Stomach (tissue), 9 donors: ENCODE data around the gene GNG2. TPM values are rescaled to one million over a fixed set of nuclear protein-coding genes. Genes with fewer than 3 reads are reported as not detected.
A peak's percentile ranks its signal among the peaks of the same experiment; 100 is the strongest.

ENCODE experiments used
- DNase-seq, 2 donors: peaks; one replicate each; pipeline versions ENCODE4 v3.0.0 to v3.0.0-alpha.2; 2013 to 2019
- H3K27ac ChIP-seq, 5 donors: fragments of 200-600 bp in 4 of 5; sonication (generic) in 4 of 5; one replicate each; pipeline ENCODE4 v1.5.1; 2013 to 2019; ENCODE audit warnings: mild to moderate bottlenecking in 1 of 5, moderate library complexity in 1 of 5
- H3K27me3 ChIP-seq, 3 donors: fragments of 200-600 bp; sonication (generic); one replicate each; pipeline ENCODE4 v1.5.1; 2017 to 2019; ENCODE audit warnings: mixed run types in 1 of 3
- H3K36me3 ChIP-seq, 4 donors: fragments of 200-600 bp; sonication (generic); 1 replicate in 3 of 4; 2 replicates in 1 of 4; pipeline ENCODE4 v1.5.1; 2016 to 2019
- H3K4me1 ChIP-seq, 4 donors: fragments of 200-600 bp; sonication (generic); one replicate each; pipeline ENCODE4 v1.5.1; 2016 to 2019
- H3K4me3 ChIP-seq, 4 donors: fragments of 200-600 bp; sonication (generic) in 3 of 4; one replicate each; pipeline ENCODE4 v1.5.1; 2016 to 2019; ENCODE audit warnings: mild to moderate bottlenecking in 1 of 4
- H3K9me3 ChIP-seq, 4 donors: fragments of 200-600 bp; sonication (generic); one replicate each; pipeline ENCODE4 v1.5.1; 2016 to 2019
- CTCF ChIP-seq, 7 experiments: fragments of 450-650 bp in 4 of 7; fragments of 200-600 bp in 3 of 7; sonication (generic) in 3 of 7; IDR thresholded peaks; one replicate each; pipeline ENCODE4 v1.5.1; 2016 to 2019; ENCODE audit warnings: antibody characterized with exemption in 7 of 7, control low read depth in 2 of 7, mild to moderate bottlenecking in 1 of 7
- EP300 ChIP-seq: sonication (generic); formaldehyde crosslinking; IDR thresholded peaks from one replicate; pipeline ENCODE4 v1.6.1; 2017; ENCODE audit warnings: antibody characterized with exemption
- POLR2A ChIP-seq, 4 donors: fragments of 450-650 bp; IDR thresholded peaks; one replicate each; pipeline ENCODE4 v1.6.1; 2016; ENCODE audit warnings: antibody characterized with exemption in 4 of 4, control low read depth in 2 of 4, mild to moderate bottlenecking in 1 of 4, moderate library complexity in 1 of 4
- POLR2AphosphoS5 ChIP-seq, 3 donors: sonication (generic); formaldehyde crosslinking; IDR thresholded peaks; one replicate each; pipeline ENCODE4 v1.6.1; 2016; ENCODE audit warnings: antibody characterized with exemption in 3 of 3
- WGBS, 5 donors: extraction: QIAGEN DNeasy Blood & Tissue Kit in 3 of 5; methylation state at CpG; one replicate each; pipeline versions ENCODE4 v1.1.5 to v1.1.7; 2013 to 2018; 5-methylcytosine and 5-hydroxymethylcytosine counted together
- intact Hi-C: fragments of 100-400 bp; cut with DNase I; formaldehyde crosslinking; loops from one replicate; pipeline ENCODE4 v1.15.1; 2023; ENCODE audit warnings: low total_unique reads
- polyA plus RNA-seq, 3 donors: library from polyadenylated mRNA; stranded (reverse); fragments of 200-250 nt; gene quantifications; one replicate each; pipeline ENCODE4 v1.2.3, GENCODE V29; 2013
- total RNA-seq, 5 donors: library from RNA; depleted of rRNA; stranded (reverse); fragments of >200 nt; gene quantifications; one replicate each; pipeline versions ENCODE4 v1.1.0 to v1.2.3, GENCODE V29; 2014 to 2016
- donor health status: healthy with polysubstance abuse.
- donor health status: Bipolar disorder and iron deficiency.
- donor health status: healthy.

Gene GNG2
- total and polyA plus RNA-seq, 8 donors, result 0.58 to 23.3 (median 9.2) TPM

DNA sequence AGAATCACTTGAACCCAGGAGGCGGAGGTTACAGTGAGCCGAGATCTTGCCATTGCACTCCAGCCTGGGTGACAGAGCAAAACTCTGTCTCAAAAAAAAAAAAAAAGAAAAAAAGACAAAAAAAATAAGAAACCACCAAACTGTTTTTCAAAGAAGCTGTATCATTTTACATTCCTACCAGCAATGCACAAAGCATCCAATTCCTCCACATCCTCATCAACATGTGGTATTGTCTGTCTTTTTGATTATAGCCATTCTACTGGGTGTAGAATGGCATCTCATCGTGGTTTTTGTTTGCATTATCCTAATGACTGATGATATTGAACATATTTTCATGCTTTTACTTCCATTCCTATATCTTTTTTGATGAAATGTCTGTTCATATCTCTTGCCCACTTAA lies 36.2 kb upstream of the GNG2 start:
- no peak overlapping the region for H3K4me3 ChIP-seq
- no peaks in the 10 kb centered on the region for H3K36me3 ChIP-seq
- DNase-seq, result no peak
- TF ChIP-seq POLR2A (IDR thresholded peaks at IDR 0.05), result no peak
- no peak for TF ChIP-seq EP300
- no peak for TF ChIP-seq CTCF (IDR thresholded peaks at IDR 0.05)
- no peak for TF ChIP-seq POLR2AphosphoS5 (IDR thresholded peaks at IDR 0.05)
- H3K9me3 ChIP-seq, result no peaks in the 10 kb centered on the region
- no peak overlapping the region for H3K27ac ChIP-seq
- peaks cover 0 to 12% (median 1%) of the 10 kb centered on the region in 4 donors for H3K4me1 ChIP-seq
- H3K27me3 ChIP-seq, result no peaks in the 10 kb centered on the region
- WGBS, 5 donors, result 82 to 90% (median 87%) methylated on average over 3 of the region's 3 CpGs
- intact Hi-C loops, result no loop called here

GRCh38 chr14:51825926-51826325 lies 34.5 kb upstream of the GNG2 start:
- Histone ChIP-seq H3K36me3 (no peaks in the 10 kb centered on the region), H3K4me3 (no peak overlapping the region), H3K27ac (no peak overlapping the region), H3K4me1 (peaks cover 0 to 12% (median 1%) of the 10 kb centered on the region in 4 donors), H3K27me3 (no peaks in the 10 kb centered on the region), H3K9me3 (no peaks in the 10 kb centered on the region)
- no peak for DNase-seq
- TF ChIP-seq CTCF (IDR thresholded peaks at IDR 0.05) (no peak), POLR2AphosphoS5 (IDR thresholded peaks at IDR 0.05) (no peak), EP300 (no peak)
- WGBS, 5 donors, result 93 to 97% (median 95%) methylated on average over 1 of the region's 1 CpG
- intact Hi-C loops, result no loop called here

DNA sequence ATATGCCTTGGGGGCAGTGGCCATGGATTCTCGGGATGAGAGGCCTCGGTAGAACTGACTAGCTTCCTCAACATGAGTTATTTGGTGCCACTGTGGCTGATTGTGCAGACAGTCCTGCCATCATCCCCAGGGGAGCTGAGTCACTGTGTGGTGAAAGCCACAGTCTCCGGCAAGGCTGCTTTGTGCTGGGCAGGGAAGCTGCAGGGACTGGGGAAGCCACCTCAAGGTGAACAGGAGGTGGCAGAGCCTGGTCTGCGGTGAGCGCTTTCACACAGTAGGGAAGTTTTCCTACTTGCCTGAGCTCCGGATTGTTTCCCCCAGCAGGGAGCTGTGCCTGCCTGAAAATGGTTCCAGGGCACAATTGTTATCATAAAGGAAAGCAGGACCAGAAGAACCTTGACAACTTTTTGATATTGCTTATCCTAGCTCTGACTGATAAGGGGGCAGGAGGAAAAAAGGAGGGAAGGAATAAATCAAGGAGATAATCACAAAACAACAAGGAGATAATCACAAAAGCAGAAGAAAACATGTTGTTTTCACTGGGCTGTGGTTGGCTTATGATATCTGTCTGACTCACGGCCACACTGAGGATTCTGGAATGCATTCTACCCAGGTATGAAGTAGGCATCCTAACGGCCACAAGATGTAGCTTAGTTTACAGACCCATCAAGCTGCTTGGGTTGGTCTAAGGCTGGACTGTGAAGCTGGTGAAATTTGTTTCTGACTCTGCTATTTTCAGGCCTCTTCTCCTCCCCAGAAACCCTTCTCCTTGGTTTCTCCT lies 32.2 kb upstream of the GNG2 start:
- Histone ChIP-seq H3K27ac (no peak overlapping the region), H3K4me3 (no peak overlapping the region), H3K4me1 (peaks cover 0 to 12% (median 1%) of the 10 kb centered on the region in 4 donors), H3K9me3 (peaks cover 0 to 9% (median 6%) of the 10 kb centered on the region in 4 donors), H3K27me3 (no peaks in the 10 kb centered on the region), H3K36me3 (no peaks in the 10 kb centered on the region)
- intact Hi-C loops, result no loop called here
- DNase-seq, result peak; percentile 25 to 34
- WGBS, 5 donors, result 40 to 64% (median 42%) methylated on average over 8 of the region's 8 CpGs
- TF ChIP-seq CTCF (IDR thresholded peaks at IDR 0.05), result no peak
- no peak for TF ChIP-seq EP300
- TF ChIP-seq POLR2AphosphoS5 (IDR thresholded peaks at IDR 0.05), result no peak

DNA sequence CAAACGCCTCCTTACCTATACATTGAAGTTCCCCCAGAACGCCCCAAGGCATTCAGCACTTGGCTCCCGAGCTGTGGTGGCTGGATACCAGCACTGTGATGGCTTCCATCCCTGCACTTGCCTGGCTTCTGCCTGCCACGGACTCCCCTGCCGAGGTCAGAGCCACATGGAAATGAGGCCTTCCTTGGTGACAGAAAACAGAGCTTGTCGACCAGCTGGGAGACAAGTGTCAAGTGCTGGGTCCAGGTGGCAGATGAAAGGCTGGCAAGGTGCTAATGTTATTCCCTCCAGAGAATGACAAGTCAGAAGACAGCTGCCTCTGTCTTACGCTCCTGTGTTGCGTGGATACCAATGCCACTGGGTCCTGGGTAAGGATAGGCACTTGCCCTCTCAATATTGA lies 26.2 kb upstream of the GNG2 start:
- TF ChIP-seq CTCF (IDR thresholded peaks at IDR 0.05) (no peak), POLR2A (IDR thresholded peaks at IDR 0.05) (no peak), EP300 (no peak), POLR2AphosphoS5 (IDR thresholded peaks at IDR 0.05) (no peak)
- no peak overlapping the region for H3K4me3 ChIP-seq
- H3K27me3 ChIP-seq, result no peaks in the 10 kb centered on the region
- WGBS, 5 donors, result 66 to 81% (median 72%) methylated on average over 8 of the region's 8 CpGs
- intact Hi-C loops, result no loop called here
- H3K27ac ChIP-seq, result no peak overlapping the region
- H3K36me3 ChIP-seq, result no peaks in the 10 kb centered on the region
- peaks cover 0 to 9% (median 6%) of the 10 kb centered on the region in 4 donors for H3K9me3 ChIP-seq
- no peaks in the 10 kb centered on the region for H3K4me1 ChIP-seq
- DNase-seq, result no peak
